ENCODE results near the gene KMT2C.
"Not testable (repeated sequence)": the region's sequence is repeated elsewhere in the genome, so short reads cannot be mapped to it uniquely, and the experiment has no call there.

KMT2C gene

DNA sequence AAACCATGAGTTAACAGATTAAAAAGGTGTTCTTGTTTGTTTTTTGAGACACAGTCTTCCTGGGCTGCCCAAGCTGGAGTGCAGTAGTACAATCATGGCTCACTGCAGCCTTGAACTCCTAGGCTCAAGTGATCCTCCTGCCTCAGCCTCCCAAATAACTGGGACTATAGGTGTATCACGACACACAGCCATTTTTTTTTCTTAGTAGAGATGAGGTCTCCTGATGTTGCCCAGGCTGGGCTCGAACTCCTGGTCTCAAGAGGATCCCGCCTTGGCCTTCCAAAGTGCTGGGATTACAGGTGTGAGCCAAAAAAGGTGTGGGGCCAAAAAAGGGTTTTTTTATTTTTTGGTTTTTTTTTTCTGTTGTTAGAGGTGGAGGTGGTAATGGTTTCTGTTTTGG lies 29.3 kb downstream of the KMT2C start:
- Histone ChIP-seq H3K27me3 (ENCODE audit: insufficient read depth, low read length, poor library complexity, severe bottlenecking) (no peaks in the 10 kb centered on the region), H3K4me1 (ENCODE audit: insufficient read depth, low read length, poor library complexity, severe bottlenecking) (no peaks in the 10 kb centered on the region), H2AFZ (ENCODE audit: low read length) (no peak overlapping the region), H3K9me3 (ENCODE audit: insufficient read depth, low read depth, low read length) (peaks cover 11% of the 10 kb centered on the region; the same call in 1 of the 2 replicates), H3K36me3 (ENCODE audit: insufficient read depth, low read length) (no peaks in the 10 kb centered on the region), H3K9me2 (replicated peaks; ENCODE audit: low read depth, low read length) (no peaks in the 10 kb centered on the region), H4K20me1 (ENCODE audit: insufficient read depth, low read length, poor library complexity, severe bottlenecking) (peaks cover 15% of the 10 kb centered on the region), H3K9ac (ENCODE audit: low read depth, low read length, poor library complexity, severe bottlenecking) (no peak overlapping the region), H3K4me3 (ENCODE audit: low read length, poor library complexity, severe bottlenecking) (no peak overlapping the region), H3K4me2 (ENCODE audit: low read depth, low read length, poor library complexity, severe bottlenecking) (no peak overlapping the region), H3K79me2 (ENCODE audit: insufficient read depth, low read length) (peaks cover 83% of the 10 kb centered on the region), H3F3A (ENCODE audit: low read depth) (no peaks in the 10 kb centered on the region)
- TF ChIP-seq, protein P1, sequence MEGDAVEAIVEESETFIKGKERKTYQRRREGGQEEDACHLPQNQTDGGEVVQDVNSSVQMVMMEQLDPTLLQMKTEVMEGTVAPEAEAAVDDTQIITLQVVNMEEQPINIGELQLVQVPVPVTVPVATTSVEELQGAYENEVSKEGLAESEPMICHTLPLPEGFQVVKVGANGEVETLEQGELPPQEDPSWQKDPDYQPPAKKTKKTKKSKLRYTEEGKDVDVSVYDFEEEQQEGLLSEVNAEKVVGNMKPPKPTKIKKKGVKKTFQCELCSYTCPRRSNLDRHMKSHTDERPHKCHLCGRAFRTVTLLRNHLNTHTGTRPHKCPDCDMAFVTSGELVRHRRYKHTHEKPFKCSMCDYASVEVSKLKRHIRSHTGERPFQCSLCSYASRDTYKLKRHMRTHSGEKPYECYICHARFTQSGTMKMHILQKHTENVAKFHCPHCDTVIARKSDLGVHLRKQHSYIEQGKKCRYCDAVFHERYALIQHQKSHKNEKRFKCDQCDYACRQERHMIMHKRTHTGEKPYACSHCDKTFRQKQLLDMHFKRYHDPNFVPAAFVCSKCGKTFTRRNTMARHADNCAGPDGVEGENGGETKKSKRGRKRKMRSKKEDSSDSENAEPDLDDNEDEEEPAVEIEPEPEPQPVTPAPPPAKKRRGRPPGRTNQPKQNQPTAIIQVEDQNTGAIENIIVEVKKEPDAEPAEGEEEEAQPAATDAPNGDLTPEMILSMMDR (conservative IDR thresholded peaks at IDR 0.05; ENCODE audit: low read length): no peak
- no peak for TF ChIP-seq EZH2phosphoT487 (IDR thresholded peaks at IDR 0.05; ENCODE audit: borderline replicate concordance)

DNA sequence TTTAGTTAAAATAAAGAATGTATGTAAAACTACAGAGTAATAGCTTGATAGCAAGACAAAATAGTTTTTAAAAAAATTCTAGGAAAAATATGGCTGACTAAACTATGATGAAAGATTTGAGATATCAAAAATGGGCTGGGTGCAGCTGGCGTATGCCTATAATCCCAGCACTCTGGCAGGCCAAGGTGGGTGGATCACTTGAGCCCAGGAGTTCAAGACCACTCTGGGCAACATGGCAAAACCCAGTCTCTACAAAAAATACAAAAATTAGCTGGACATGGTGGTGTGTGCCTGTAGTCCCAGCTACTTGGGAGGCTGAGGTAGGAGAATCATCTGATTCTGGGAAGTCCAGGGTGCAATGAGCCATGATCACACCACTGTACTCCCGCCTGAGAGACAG lies 29.8 kb downstream of the KMT2C start:
- not testable (repeated sequence) for H3K9me2 ChIP-seq (replicated peaks; ENCODE audit: low read depth, low read length); H3K4me3 ChIP-seq (ENCODE audit: low read length, poor library complexity, severe bottlenecking); H3F3A ChIP-seq (ENCODE audit: low read depth); H3K27me3 ChIP-seq (ENCODE audit: insufficient read depth, low read length, poor library complexity, severe bottlenecking); H3K9ac ChIP-seq (ENCODE audit: low read depth, low read length, poor library complexity, severe bottlenecking); H2AFZ ChIP-seq (ENCODE audit: low read length); H3K4me1 ChIP-seq (ENCODE audit: insufficient read depth, low read length, poor library complexity, severe bottlenecking); H3K36me3 ChIP-seq (ENCODE audit: insufficient read depth, low read length); H3K4me2 ChIP-seq (ENCODE audit: low read depth, low read length, poor library complexity, severe bottlenecking)
- Histone ChIP-seq H3K79me2 (ENCODE audit: insufficient read depth, low read length) (peaks cover 83% of the 10 kb centered on the region), H3K9me3 (ENCODE audit: insufficient read depth, low read depth, low read length) (peaks cover 11% of the 10 kb centered on the region; the same call in 1 of the 2 replicates), H4K20me1 (ENCODE audit: insufficient read depth, low read length, poor library complexity, severe bottlenecking) (peaks cover 10% of the 10 kb centered on the region)

DNA sequence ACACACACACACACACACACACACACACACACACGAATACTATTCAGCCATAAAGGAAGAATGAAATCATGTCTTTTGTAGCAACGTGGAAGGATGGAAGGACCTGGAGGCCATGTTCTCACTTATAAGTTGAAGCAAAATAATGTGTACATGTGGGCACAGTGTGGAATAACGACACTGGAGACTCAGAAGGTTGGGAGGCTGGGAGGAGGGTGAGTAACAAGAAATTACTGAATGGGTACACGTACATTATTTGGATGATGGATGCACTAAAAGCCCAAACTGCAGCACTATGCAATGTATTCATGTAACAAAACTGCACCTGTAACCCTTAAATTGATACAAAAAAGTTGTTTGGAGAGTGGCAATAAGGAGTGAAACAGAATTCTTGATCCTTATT lies 32.1 kb downstream of the KMT2C start:
- Histone ChIP-seq H3K9ac (ENCODE audit: low read depth, low read length, poor library complexity, severe bottlenecking) (no peak overlapping the region), H3F3A (ENCODE audit: low read depth) (no peaks in the 10 kb centered on the region), H3K36me3 (ENCODE audit: insufficient read depth, low read length) (no peaks in the 10 kb centered on the region), H3K4me1 (ENCODE audit: insufficient read depth, low read length, poor library complexity, severe bottlenecking) (no peaks in the 10 kb centered on the region), H3K9me2 (replicated peaks; ENCODE audit: low read depth, low read length) (no peaks in the 10 kb centered on the region), H3K4me3 (ENCODE audit: low read length, poor library complexity, severe bottlenecking) (no peak overlapping the region), H3K27me3 (ENCODE audit: insufficient read depth, low read length, poor library complexity, severe bottlenecking) (no peaks in the 10 kb centered on the region), H3K4me2 (ENCODE audit: low read depth, low read length, poor library complexity, severe bottlenecking) (no peak overlapping the region), H4K20me1 (ENCODE audit: insufficient read depth, low read length, poor library complexity, severe bottlenecking) (peaks cover 24% of the 10 kb centered on the region), H3K9me3 (ENCODE audit: insufficient read depth, low read depth, low read length) (peaks cover 11% of the 10 kb centered on the region; the same call in 1 of the 2 replicates), H3K79me2 (ENCODE audit: insufficient read depth, low read length) (peaks cover 94% of the 10 kb centered on the region), H2AFZ (ENCODE audit: low read length) (no peak overlapping the region)
- TF ChIP-seq, protein P1 (conservative IDR thresholded peaks at IDR 0.05; ENCODE audit: low read length): no peak
- TF ChIP-seq EZH2phosphoT487 (IDR thresholded peaks at IDR 0.05; ENCODE audit: borderline replicate concordance): no peak

Data from Loucy (cell line).